Mucosa of gallbladder (tissue), 1 donor: ENCODE results near the gene CRAMP1. TPM values are rescaled to one million over a fixed set of nuclear protein-coding genes. Genes with fewer than 3 reads are reported as not detected.

Experiments used
- DNase-seq: peaks from one replicate; pipeline ENCODE4 v3.0.0-alpha.2; 2020; ENCODE audit warnings: low spot score
- total RNA-seq: library from RNA; stranded (reverse); gene quantifications from one replicate; pipeline ENCODE4 v1.2.1, GENCODE V29; 2021
- donor health status: DM: no; HTN: no; CAD: no.

Gene CRAMP1
- total RNA-seq, 1 donor from 2014 or later = 21.1 TPM

GRCh38 chr16:1635070-1635469, 22.9 kb downstream of the CRAMP1 start:
- DNase-seq = no peak

GRCh38 chr16:1637526-1637925, 25.4 kb downstream of the CRAMP1 start:
- no peak for DNase-seq

GRCh38 chr16:1638757-1639156, 26.6 kb downstream of the CRAMP1 start:
- no peak for DNase-seq

GRCh38 chr16:1639282-1639681, 27.1 kb downstream of the CRAMP1 start:
- no peak for DNase-seq

GRCh38 chr16:1639860-1640259, 27.7 kb downstream of the CRAMP1 start:
- no peak for DNase-seq

- DNase-seq = no peak
These were observed 28.2 kb downstream of the CRAMP1 start for GRCh38 chr16:1640261-1640941.

GRCh38 chr16:1641261-1641660, 29.1 kb downstream of the CRAMP1 start:
- no peak for DNase-seq

- no peak for DNase-seq
These were observed 30.0 kb downstream of the CRAMP1 start for GRCh38 chr16:1642148-1642547.

GRCh38 chr16:1642753-1643152, 30.6 kb downstream of the CRAMP1 start:
- DNase-seq = no peak

- DNase-seq = no peak
These were observed 31.4 kb downstream of the CRAMP1 start for GRCh38 chr16:1643521-1643920.

- DNase-seq = no peak
These were observed 33.9 kb downstream of the CRAMP1 start for GRCh38 chr16:1645914-1646525.

GRCh38 chr16:1647856-1648255, 35.7 kb downstream of the CRAMP1 start:
- DNase-seq = no peak

GRCh38 chr16:1650131-1650530, 38.0 kb downstream of the CRAMP1 start:
- no peak for DNase-seq

- no peak for DNase-seq
These were observed 39.2 kb downstream of the CRAMP1 start for GRCh38 chr16:1651094-1651973.

- DNase-seq = no peak
These were observed 39.8 kb downstream of the CRAMP1 start for GRCh38 chr16:1651974-1652312.

- DNase-seq = no peak
These were observed 40.9 kb downstream of the CRAMP1 start for GRCh38 chr16:1653023-1653422.

GRCh38 chr16:1654505-1655268, 42.5 kb downstream of the CRAMP1 start:
- no peak for DNase-seq

- DNase-seq = no peak
These were observed 43.2 kb downstream of the CRAMP1 start for GRCh38 chr16:1655269-1655807.

- DNase-seq = no peak
These were observed 44.0 kb downstream of the CRAMP1 start for GRCh38 chr16:1655909-1656807.

- no peak for DNase-seq
These were observed 44.9 kb downstream of the CRAMP1 start for GRCh38 chr16:1656808-1657617.
